Body of pancreas (tissue), 4 donors: ENCODE results near the gene STPG4.

Experiments
- CTCF ChIP-seq, 7 experiments: fragments of 450-650 bp in 4 of 7; fragments of 200-600 bp in 3 of 7; sonication (generic) in 3 of 7; IDR thresholded peaks; one replicate each; pipeline ENCODE4 v1.5.1; 2016 to 2019; ENCODE audit warnings: antibody characterized with exemption in 7 of 7
- POLR2A ChIP-seq, 3 donors: fragments of 450-650 bp; IDR thresholded peaks; one replicate each; pipeline ENCODE4 v1.6.1; 2016; ENCODE audit warnings: antibody characterized with exemption in 3 of 3, mild to moderate bottlenecking in 2 of 3

GRCh38 chr2:47195148-47195547 lies 40.0 kb upstream of the STPG4 start:
- TF ChIP-seq CTCF (IDR thresholded peaks at IDR 0.05) = no peak
- no peak for TF ChIP-seq POLR2A (IDR thresholded peaks at IDR 0.05)
